Suppressor macrophage treated with lipopolysaccharide for 1 hour (primary cell): ENCODE results near the gene MACROD1.

Experiments
- DNase-seq, 3 donors: peaks; one replicate each; pipeline ENCODE4 v3.0.0-alpha.2; 2020 to 2022

MACROD1 gene

GRCh38 chr11:64110465-64111375, 55.2 kb downstream of the MACROD1 start:
- no peak for DNase-seq

GRCh38 chr11:64109332-64109731, 56.6 kb downstream of the MACROD1 start:
- no peak for DNase-seq

DNA sequence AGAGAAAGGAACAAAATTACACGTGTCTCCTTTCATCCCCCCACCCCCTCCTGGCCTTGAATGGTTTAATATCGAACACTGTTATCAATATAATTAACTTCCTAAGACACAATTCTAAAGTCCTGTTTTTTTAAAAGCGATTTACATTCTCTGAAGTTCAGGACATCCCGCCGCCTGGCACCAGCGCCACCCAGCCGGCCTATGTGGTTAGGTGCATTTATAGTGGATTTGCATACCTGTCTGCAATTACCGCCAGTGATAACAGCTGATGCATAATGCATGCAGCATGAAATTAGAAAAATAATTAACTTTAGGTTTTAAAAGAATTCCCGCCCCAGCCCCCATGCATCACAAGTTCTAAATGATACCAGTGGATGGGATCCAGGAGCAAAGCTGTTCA, 58.6 kb downstream of the MACROD1 start:
- no peak for DNase-seq

DNA sequence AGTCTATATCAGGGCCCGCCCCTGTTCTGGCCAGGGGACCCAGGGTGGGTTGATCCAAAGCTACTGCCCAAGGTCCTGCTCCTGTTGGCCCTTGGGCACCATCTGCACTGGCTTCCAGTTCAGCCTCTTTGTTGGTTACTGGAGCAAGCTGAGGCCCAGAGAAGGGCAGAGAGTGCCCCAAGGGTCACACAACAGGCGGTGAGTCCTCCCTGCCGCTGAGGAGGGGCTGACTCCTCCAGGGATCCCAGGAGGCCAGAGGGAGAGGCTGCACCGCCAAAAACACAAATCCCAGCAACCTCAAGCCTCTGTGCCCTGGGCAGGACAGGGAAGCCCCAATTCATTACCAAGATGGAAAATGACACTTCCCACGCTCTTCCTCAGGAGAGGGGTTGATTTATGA, 61.3 kb downstream of the MACROD1 start:
- DNase-seq = no peak

GRCh38 chr11:64103277-64103985, 62.5 kb downstream of the MACROD1 start:
- DNase-seq = no peak

DNA sequence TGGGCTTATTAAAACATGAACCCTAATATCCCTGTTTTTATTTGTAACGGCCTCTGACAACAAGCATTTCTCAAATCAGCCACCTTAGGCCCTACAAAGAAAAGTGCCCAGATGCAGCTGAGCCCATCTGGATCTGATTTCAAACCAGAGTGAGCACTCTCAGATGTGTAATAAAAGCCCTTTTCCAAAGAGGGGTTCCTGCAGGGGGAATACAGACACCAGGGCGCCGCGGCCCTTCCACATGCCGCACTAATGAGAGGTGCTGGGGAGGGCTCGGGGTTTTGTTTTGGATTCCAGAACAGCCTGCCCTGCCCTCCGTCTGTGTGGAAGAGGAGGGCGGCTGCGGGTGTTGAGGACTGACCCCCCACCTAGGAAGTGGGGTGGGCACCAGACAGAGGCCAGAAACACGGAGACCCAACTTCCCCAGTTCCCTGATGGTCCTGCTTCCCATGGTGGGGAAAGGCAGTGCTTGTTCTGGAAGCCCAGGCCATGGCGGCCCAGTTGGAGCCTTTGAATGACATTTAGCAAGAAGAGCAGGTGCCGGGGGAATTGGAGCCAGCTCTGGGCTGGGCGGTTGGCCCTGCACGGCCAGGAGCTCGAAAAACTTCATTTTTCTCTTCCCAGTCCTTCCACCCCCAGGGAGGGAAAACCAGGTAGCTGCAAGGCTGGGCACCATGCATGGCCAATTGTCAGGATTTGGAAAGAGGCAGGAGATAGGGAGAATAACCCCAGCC, 63.7 kb downstream of the MACROD1 start:
- no peak for DNase-seq

- no peak for DNase-seq
Observed at GRCh38 chr11:64101461-64101860, 64.5 kb downstream of the MACROD1 start.

GRCh38 chr11:64100782-64101353, 65.0 kb downstream of the MACROD1 start:
- no peak for DNase-seq

DNA sequence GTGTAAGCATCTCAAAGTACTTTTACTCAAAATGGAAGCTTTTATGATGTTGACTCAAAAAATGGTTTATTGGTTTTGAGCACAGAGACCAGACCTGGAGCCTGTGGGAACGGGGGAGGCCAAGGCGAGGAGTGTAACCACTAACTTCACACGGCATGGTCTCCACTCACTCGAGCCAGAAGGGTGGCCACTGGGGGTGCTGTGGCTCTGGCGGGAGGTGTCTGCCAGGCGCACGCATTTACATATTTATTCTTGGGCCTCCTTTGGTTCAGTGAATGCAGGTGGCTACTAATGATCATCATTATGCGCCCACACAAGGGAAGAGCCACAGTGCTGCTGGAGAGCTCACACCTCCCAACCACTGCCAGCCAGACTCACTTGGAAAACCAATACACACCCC, 65.6 kb downstream of the MACROD1 start:
- DNase-seq = no peak

DNA sequence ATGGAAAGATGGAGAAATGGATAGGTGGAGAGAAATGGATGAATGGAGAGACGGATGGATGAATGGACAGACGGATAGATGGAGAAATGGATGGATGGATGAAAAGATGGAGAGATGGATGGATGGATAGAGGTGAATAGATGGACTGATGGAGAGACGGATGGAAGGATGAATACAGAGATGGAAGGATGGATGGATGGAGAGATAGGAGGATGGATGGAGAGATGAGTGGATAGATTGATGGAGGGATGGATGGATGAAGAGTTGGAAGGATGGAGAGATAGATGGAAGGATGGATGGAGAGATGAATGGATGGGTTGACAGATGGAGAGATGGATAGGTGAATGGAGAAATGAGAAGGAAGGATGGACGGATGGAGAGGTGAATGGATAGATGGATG, 66.5 kb downstream of the MACROD1 start:
- DNase-seq = no peak

DNA sequence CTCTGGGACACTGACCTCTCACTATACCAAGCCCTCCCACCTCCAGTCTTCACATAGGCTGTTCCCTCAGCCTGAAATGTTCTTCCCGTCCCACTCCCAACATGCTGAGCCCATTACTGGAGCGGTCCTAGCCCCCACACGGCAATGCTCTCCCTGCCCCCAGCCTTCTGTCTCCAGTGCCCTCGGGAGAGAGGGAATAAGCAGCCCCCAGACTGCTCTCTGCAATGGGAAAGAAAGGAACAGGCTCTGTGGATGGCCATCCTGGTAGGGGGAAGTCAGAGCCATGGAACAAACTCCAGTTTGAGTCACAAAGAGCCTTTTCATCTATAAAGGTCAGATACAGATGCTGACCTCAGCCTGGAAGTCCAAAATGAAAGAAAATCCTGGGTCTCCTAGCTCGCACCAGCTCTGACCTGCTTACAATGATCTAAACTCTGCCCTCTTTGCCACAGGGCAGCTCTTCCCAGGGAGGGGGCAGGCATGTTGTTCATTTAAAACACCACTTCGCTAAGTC, 67.5 kb downstream of the MACROD1 start:
- DNase-seq = no peak

DNA sequence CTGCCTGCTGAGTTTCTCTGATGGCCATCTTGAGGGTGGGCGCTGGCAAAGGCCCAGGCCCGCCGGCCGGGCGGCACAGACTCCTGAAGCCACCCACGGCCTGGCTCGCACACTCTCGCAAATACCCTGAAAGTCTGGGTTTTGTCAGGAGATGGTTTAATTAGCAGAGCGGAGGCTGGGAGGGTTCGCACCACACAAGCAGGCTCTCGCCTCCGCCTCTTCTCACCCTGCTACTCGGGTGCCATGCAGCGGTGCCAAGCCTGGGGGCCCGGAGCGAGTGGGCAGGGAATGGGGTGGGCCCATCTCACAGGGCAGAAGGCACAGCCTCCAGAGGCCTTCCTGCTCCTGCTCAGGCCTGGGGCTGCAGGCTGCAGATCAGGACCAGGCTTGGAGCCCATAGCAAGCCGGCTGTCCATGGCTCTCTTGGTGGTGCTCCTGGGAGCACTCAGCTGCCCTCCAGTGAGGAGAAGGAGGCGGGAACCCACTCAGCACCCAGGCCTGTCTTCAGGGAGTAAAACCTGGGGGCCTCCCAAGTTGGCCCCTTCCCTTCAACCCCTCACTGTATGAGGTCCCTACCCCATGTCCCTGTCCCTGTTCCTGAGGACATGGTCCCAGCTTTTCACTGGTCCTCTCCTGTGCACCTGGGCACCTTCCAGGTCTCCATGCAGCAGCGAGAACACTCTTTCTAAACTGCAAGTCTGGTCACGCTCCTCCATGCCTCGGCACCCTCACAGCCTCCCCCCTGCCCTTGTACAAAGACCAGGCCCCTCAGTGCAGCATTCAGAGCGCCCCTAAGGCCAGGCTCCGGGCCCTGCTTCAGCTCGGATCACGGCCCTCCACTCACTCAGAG, 68.2 kb downstream of the MACROD1 start:
- DNase-seq = no peak

DNA sequence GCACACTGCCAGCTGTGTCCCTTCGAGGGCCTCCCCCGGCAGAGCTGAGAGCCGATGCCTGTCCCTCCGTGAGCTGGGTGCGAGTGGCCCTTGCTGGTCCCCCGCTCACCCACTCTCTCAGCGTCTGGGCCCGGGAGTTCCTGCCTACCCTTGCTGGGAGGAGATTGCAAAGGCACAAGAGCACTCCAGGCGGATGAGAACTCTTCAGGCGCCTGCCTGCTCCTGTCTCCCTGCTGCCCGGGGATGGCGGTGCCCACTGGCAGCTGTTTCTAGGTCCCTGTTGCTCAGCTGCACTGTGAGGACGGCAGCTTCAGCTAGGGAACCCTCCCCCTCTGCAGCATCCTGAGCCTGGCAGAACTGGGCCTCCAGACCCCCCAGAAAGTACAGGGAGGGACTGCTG, 69.1 kb downstream of the MACROD1 start:
- no peak for DNase-seq

GRCh38 chr11:64095949-64096348, 70.0 kb downstream of the MACROD1 start:
- DNase-seq = no peak

DNA sequence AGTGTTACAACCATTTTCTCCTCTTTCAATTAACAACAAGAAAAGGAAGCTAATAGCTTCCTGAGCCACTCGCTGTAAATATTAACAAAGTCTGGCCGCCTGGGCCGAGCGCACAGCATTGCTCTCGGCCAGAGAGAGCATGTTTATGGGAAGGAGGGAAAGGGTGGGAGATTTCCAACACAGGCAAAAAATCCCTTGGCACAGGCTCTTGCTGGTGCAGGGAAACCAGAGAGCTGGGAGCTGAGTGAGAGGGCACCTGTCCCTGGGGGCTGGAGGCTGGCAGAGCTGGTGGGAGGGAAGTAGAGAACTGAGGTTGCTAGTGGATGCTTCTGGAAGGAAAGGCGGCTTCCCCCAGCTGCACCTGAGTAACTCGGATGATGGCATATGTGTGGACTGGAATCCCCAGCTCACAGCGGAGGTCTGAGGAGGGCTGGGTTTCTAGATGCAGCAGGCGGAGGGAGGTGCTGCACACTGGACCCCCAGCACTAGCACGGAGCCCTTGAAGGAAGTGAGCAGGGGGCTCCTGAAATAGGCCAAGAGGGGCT, 70.6 kb downstream of the MACROD1 start:
- no peak for DNase-seq

DNA sequence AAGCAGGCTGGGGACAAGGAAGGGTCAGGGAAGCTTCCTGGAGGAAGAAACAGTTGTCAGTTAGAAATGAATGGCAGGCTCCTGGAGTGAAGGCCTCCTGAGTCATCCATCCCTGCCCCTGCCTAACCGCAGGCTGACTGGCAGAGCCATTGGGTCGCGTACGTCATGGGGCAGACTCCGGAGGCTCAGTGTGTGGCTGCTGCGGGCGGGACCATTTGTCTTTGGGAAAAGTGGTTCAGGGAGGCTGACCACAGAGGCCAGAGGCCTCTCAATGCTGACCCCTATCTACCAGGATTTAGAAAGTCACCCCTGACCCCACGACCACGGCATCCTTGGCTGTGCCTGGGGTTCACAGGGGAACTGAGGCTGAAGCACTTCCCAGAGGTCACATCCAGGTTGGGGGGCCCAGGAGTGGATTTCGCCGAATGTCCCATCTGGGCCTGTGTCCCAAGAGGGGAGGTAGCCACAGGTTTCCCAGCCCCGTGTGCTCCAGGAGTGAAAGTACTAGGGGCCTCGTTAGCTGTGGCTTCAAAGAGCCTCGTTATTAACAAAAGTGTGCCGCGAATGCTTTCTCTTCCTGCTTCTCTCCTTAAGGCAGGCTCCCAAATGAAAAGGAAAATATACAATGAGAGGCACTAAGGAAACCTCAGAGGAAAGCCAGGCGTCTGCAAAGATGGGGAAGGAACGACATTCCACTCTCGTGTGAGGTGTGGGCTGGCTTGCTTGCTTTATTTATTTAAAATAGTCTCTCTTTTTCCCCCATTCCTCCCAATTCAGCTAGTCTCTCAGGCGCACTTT, 71.3 kb downstream of the MACROD1 start:
- DNase-seq = peak; percentile 81 to 83 (median 81)

DNA sequence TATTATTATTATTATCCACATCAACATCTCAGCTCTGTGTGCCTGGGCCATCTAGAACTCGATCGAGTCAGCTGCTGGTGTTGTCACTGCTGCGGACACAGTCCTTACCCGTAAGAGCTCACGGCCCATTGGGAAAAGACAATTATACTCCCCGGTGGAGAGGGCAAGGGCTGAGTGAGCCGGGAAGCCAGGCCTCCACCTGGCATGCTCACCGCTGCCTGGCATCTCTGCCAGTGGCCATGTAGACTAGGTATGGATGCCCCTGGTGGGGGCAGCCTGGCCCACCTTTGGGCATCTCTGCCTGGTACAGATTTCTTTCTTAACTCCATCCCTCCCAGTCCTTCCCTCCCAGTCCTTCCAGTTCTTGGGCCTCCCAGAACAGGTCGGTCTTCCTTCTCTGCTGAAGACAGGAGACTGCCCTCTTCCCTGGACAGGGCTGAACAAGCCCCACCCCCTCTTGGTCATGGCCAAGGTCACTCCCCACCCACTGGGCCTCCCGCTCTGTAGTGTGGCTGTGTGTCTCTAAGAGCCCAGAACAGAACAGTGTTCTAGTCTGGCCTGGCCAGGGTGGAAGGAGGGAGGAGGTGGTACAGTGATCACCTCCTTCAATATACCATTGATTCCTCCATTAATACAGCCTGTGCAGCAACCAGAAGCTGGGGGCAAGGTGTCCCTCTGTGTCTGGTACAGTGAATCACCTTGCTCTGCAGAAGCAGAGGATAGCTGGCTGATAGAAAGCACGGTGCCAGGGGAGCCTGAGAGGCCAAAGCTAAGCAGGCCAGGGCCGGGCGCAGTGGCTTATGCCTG, 72.5 kb downstream of the MACROD1 start:
- peak in 1 of 3 donors; percentile 24 for DNase-seq

- no peak for DNase-seq
Observed at GRCh38 chr11:64092761-64093136, 73.2 kb downstream of the MACROD1 start.

DNA sequence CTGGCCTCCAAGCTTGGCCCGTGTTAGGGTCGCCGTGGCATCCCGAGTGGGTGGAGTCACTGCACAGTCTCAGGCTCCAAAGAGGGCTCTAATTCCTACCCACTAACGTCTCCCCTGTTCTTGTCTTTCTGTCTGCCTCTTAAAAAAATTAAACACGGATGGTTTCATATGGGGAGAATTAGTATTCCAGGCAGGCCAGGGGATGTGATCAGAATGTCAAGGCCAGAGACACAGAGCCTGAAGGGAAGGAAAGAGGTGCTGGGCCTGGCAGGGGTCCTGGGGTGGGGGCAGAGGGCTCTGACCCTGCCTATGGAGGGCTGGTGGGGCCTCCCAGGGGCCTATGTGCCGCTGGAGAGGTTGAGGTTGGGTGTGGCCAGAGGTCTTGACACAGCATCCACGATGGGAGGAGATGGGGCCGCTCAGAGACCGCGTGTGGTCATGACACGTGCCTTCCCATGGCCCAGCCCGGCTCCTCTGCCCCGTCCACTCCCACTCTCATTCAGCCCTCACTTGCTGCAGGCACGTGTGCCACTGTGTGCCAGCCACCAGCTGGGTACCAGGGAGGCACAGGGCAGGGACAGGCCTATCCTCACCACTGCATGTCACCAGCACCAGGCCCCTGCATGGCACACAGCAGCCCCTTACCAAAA, 73.7 kb downstream of the MACROD1 start:
- peak; percentile 25 to 37 (median 37) for DNase-seq
